K562 (cell line): ENCODE results near the gene PLD1. TPM values are rescaled to one million over a fixed set of nuclear protein-coding genes. Genes with fewer than 3 reads are reported as not detected.

Experiments
- polyA plus RNA-seq, 8 experiments: library from polyadenylated mRNA; depleted of rRNA in 4 of 8; stranded (reverse) in 5 of 8; unstranded in 3 of 8; fragments of >200 nt; fragmentation: Nextera tagmentation in 2 of 8; fragmentation: Illumina TruSeq in 1 of 8; extraction: Ambion mirVana in 2 of 8; extraction: Trizol in 1 of 8; gene quantifications; 2 replicates each; pipeline versions ENCODE4 v1.2.1 to v1.2.3, GENCODE V29; 2011 to 2014; ENCODE audit warnings: inconsistent platforms in 1 of 8, missing spikeins in 1 of 8
- total RNA-seq, 7 experiments: library from RNA; depleted of rRNA in 6 of 7; stranded (reverse); fragments of >200 nt in 6 of 7; fragmentation: Illumina TruSeq in 2 of 7; extraction: Trizol in 2 of 7; gene quantifications; 2 replicates each; pipeline versions ENCODE4 v1.2.1 to v1.2.3, GENCODE V29; 2011 to 2021; ENCODE audit warnings: low replicate concordance in 1 of 7
- TF ChIP-seq, protein P1 (sequence below): fragments of 450-650 bp; IDR thresholded peaks from 2 replicates; pipeline ENCODE4 v1.6.1; 2016; ENCODE audit warnings: low read depth
- TF ChIP-seq, protein P2 (sequence below): fragments of 250-450 bp; sonication (Bioruptor Pico); IDR thresholded peaks from 2 replicates; pipeline ENCODE4 v1.4.0; 2020

Gene PLD1
- total and polyA plus RNA-seq, 9 of the 15 experiments (the other 6 are each of a cell fraction or from before 2014, with no cell fraction given): 8.4 to 26.1 (median 18.6) TPM

DNA sequence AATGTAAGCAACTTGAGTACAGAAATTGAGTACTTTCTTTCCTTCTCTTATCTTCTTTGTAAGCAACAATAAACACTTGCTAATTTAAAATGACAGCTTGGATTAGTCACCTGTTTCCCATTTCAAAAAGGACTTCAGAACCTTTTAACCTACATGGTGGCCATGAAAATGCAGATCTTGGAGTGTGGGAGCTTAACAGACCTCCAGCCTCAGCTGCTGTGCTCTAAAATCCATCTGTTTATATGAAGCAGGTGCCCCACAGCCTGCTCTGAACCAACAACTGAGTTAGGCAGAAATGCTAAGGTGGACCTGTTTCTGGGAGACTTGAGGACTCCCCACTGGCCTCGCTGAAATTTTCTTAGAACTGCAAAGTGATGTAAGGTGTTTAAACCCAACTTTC is 259.0 kb downstream of the PLD1 start (continued):
- TF ChIP-seq, protein P1, sequence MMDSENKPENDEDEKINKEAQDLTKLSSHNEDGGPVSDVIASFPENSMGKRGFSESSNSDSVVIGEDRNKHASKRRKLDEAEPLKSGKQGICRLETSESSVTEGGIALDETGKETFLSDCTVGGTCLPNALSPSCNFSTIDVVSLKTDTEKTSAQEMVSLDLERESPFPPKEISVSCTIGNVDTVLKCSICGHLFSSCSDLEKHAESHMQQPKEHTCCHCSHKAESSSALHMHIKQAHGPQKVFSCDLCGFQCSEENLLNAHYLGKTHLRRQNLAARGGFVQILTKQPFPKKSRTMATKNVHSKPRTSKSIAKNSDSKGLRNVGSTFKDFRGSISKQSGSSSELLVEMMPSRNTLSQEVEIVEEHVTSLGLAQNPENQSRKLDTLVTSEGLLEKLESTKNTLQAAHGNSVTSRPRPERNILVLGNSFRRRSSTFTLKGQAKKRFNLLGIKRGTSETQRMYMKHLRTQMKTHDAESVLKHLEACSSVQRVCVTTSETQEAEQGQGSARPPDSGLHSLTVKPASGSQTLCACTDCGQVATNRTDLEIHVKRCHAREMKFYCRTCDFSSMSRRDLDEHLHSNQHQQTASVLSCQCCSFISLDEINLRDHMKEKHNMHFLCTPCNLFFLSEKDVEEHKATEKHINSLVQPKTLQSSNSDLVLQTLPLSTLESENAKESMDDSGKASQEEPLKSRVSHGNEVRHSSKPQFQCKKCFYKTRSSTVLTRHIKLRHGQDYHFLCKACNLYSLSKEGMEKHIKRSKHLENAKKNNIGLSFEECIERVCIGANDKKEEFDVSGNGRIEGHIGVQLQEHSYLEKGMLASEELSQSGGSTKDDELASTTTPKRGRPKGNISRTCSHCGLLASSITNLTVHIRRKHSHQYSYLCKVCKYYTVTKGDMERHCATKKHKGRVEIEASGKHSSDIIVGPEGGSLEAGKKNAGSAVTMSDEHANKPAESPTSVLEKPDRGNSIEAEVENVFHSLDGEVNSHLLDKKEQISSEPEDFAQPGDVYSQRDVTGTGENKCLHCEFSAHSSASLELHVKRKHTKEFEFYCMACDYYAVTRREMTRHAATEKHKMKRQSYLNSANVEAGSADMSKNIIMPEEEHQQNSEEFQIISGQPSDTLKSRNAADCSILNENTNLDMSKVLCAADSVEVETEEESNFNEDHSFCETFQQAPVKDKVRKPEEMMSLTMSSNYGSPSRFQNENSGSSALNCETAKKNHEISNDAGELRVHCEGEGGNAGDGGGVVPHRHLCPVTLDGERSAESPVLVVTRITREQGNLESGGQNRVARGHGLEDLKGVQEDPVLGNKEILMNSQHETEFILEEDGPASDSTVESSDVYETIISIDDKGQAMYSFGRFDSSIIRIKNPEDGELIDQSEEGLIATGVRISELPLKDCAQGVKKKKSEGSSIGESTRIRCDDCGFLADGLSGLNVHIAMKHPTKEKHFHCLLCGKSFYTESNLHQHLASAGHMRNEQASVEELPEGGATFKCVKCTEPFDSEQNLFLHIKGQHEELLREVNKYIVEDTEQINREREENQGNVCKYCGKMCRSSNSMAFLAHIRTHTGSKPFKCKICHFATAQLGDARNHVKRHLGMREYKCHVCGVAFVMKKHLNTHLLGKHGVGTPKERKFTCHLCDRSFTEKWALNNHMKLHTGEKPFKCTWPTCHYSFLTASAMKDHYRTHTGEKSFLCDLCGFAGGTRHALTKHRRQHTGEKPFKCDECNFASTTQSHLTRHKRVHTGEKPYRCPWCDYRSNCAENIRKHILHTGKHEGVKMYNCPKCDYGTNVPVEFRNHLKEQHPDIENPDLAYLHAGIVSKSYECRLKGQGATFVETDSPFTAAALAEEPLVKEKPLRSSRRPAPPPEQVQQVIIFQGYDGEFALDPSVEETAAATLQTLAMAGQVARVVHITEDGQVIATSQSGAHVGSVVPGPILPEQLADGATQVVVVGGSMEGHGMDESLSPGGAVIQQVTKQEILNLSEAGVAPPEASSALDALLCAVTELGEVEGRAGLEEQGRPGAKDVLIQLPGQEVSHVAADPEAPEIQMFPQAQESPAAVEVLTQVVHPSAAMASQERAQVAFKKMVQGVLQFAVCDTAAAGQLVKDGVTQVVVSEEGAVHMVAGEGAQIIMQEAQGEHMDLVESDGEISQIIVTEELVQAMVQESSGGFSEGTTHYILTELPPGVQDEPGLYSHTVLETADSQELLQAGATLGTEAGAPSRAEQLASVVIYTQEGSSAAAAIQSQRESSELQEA: no peak
- TF ChIP-seq, protein P2, sequence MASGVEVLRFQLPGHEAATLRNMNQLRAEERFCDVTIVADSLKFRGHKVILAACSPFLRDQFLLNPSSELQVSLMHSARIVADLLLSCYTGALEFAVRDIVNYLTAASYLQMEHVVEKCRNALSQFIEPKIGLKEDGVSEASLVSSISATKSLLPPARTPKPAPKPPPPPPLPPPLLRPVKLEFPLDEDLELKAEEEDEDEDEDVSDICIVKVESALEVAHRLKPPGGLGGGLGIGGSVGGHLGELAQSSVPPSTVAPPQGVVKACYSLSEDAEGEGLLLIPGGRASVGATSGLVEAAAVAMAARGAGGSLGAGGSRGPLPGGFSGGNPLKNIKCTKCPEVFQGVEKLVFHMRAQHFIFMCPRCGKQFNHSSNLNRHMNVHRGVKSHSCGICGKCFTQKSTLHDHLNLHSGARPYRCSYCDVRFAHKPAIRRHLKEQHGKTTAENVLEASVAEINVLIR (CRISPR knock-in tag): no peak

Other genes with a start within 250 kb of the PLD1 start
- gene TMEM212, start 32.9 kb upstream of the PLD1 start, total RNA-seq (2014; rRNA removed): not detected in 2 replicates
- not detected in 2 replicates for gene TMEM212, start 32.9 kb upstream of the PLD1 start, total RNA-seq (2014; rRNA removed; fragmentation: Illumina TruSeq; extraction: Trizol)
- not detected in 2 replicates for gene TMEM212, start 32.9 kb upstream of the PLD1 start, total RNA-seq (2015; rRNA removed; fragmentation: Illumina TruSeq; extraction: Trizol)
- not detected in 2 replicates for gene TMEM212, start 32.9 kb upstream of the PLD1 start, total RNA-seq (2021)
- not detected in 2 replicates for gene TMEM212, start 32.9 kb upstream of the PLD1 start, polyA plus RNA-seq (2011; rRNA removed)
- not detected in 2 replicates for gene TMEM212, start 32.9 kb upstream of the PLD1 start, polyA plus RNA-seq (2014; fragmentation: Illumina TruSeq; extraction: Trizol)
- gene TMEM212, start 32.9 kb upstream of the PLD1 start, polyA plus RNA-seq (2014; fragmentation: Nextera tagmentation; extraction: Ambion mirVana): not detected
- not detected in 2 replicates for gene TMEM212, start 32.9 kb upstream of the PLD1 start, polyA plus RNA-seq (2014; rRNA removed)
- 19.1 and 20.2 TPM in 2 replicates for gene FNDC3B, start 229.1 kb upstream of the PLD1 start, total RNA-seq (2014; rRNA removed)
- gene FNDC3B, start 229.1 kb upstream of the PLD1 start, total RNA-seq (2014; rRNA removed; fragmentation: Illumina TruSeq; extraction: Trizol): 23.8 and 29.5 TPM in 2 replicates
- gene FNDC3B, start 229.1 kb upstream of the PLD1 start, total RNA-seq (2015; rRNA removed; fragmentation: Illumina TruSeq; extraction: Trizol): 25.6 and 26.1 TPM in 2 replicates
- 29.5 and 35.8 TPM in 2 replicates for gene FNDC3B, start 229.1 kb upstream of the PLD1 start, total RNA-seq (2021)
- 10.9 and 12.1 TPM in 2 replicates for gene FNDC3B, start 229.1 kb upstream of the PLD1 start, polyA plus RNA-seq (2011; rRNA removed)
- 14.0 and 16.2 TPM in 2 replicates for gene FNDC3B, start 229.1 kb upstream of the PLD1 start, polyA plus RNA-seq (2014; fragmentation: Illumina TruSeq; extraction: Trizol)
- gene FNDC3B, start 229.1 kb upstream of the PLD1 start, polyA plus RNA-seq (2014; fragmentation: Nextera tagmentation; extraction: Ambion mirVana): 10 to 100 TPM in 1 of 2 experiments, 1 to 10 TPM in 1; 7.0 to 10.5 TPM
- 9.2 and 9.8 TPM in 2 replicates for gene FNDC3B, start 229.1 kb upstream of the PLD1 start, polyA plus RNA-seq (2014; rRNA removed)